Transverse colon (tissue), 3 donors: ENCODE data around the gene UBE2V1.

Experiments used
- CTCF ChIP-seq, 5 experiments: fragments of 200-600 bp in 3 of 5; fragments of 450-650 bp in 2 of 5; sonication (generic) in 3 of 5; IDR thresholded peaks; 1 replicate in 2 of 5; 2 replicates in 3 of 5; pipeline ENCODE4 v1.5.1; 2016 to 2017; ENCODE audit warnings: antibody characterized with exemption in 5 of 5, inconsistent platforms in 3 of 5, mild to moderate bottlenecking in 2 of 5, moderate library complexity in 1 of 5
- POLR2A ChIP-seq: fragments of 450-650 bp; IDR thresholded peaks from one replicate; pipeline ENCODE4 v1.6.1; 2016; ENCODE audit warnings: antibody characterized with exemption, mild to moderate bottlenecking, moderate library complexity

GRCh38 chr20:50099113-50099512 lies 13.8 kb downstream of the UBE2V1 start:
- TF ChIP-seq CTCF (IDR thresholded peaks at IDR 0.05) (no peak), POLR2A (no peak)
